Right cardiac atrium (tissue), 5 donors: ENCODE results near the gene HIC2. TPM values are rescaled to one million over a fixed set of nuclear protein-coding genes. Genes with fewer than 3 reads are reported as not detected.

ENCODE experiments used
- polyA plus RNA-seq: library from polyadenylated mRNA; stranded (reverse); fragments of 200-250 nt; gene quantifications from one replicate; pipeline ENCODE4 v1.2.3, GENCODE V29; 2013
- total RNA-seq, 4 donors: library from RNA; stranded (reverse); fragmentation: NEBNext Ultra II Directional; extraction: Animal tissue kit (Norgen Biotek cat#: 25700); gene quantifications; one replicate each; pipeline ENCODE4 v1.2.1, GENCODE V29; 2021
- donor health status: healthy with polysubstance abuse.
- donor health status: DM: no; HTN: yes; CAD: no.
- donor health status: DM: no; HTN: no; CAD: no.
- donor health status: DM: no; HTN: yes; CAD: no; lungs with severe emphysema.
- donor health status: DM: yes; HTN: yes; CAD: no.

The HIC2 gene
- total and polyA plus RNA-seq, 5 donors = 1.1 to 2.1 (median 1.8) TPM

Other genes with a start within 250 kb of the HIC2 start
- gene RIMBP3B, start 33.6 kb upstream of the HIC2 start, total RNA-seq = under 1 TPM in 3 of 4 donors, not detected in 1; 0.06 to 0.14 (median 0.08) TPM
- not detected for gene RIMBP3B, start 33.6 kb upstream of the HIC2 start, polyA plus RNA-seq
- gene TMEM191C, start 50.0 kb downstream of the HIC2 start, total RNA-seq = 1 to 10 TPM in 2 of 4 donors, under 1 TPM in 1, not detected in 1; 0.68 to 1.4 (median 1.2) TPM
- 0.66 TPM for gene TMEM191C, start 50.0 kb downstream of the HIC2 start, polyA plus RNA-seq
- under 1 TPM in 2 of 4 donors, not detected in 2; 0.18 to 0.23 TPM for gene RIMBP3C, start 134.1 kb downstream of the HIC2 start, total RNA-seq
- gene RIMBP3C, start 134.1 kb downstream of the HIC2 start, polyA plus RNA-seq = 0.02 TPM
- gene UBE2L3, start 150.3 kb downstream of the HIC2 start, total RNA-seq = 10 to 100 TPM; 38.8 to 49.0 (median 44.7) TPM
- gene UBE2L3, start 150.3 kb downstream of the HIC2 start, polyA plus RNA-seq = 63.6 TPM
- 1 to 10 TPM; 3.6 to 5.8 (median 5.3) TPM for gene YDJC, start 212.7 kb downstream of the HIC2 start, total RNA-seq
- gene YDJC, start 212.7 kb downstream of the HIC2 start, polyA plus RNA-seq = 7.9 TPM
- under 1 TPM in 2 of 4 donors, not detected in 2; 0.34 TPM for gene CCDC116, start 215.4 kb downstream of the HIC2 start, total RNA-seq
- gene CCDC116, start 215.4 kb downstream of the HIC2 start, polyA plus RNA-seq = 0.29 TPM
- 10 to 100 TPM; 14.4 to 37.5 (median 33.4) TPM for gene SDF2L1, start 224.9 kb downstream of the HIC2 start, total RNA-seq
- gene SDF2L1, start 224.9 kb downstream of the HIC2 start, polyA plus RNA-seq = 35.9 TPM
- gene PPIL2, start 248.6 kb downstream of the HIC2 start, total RNA-seq = 10 to 100 TPM; 20.4 to 32.0 (median 26.0) TPM
- 22.6 TPM for gene PPIL2, start 248.6 kb downstream of the HIC2 start, polyA plus RNA-seq